Occipital lobe (tissue), 2 donors: ENCODE measurements around the gene DHRS12. TPM values are rescaled to one million over a fixed set of nuclear protein-coding genes. Genes with fewer than 3 reads are reported as not detected.

ENCODE experiments used
- DNase-seq: peaks from one replicate; lab custom pipeline; 2025; lab: John Stamatoyannopoulos, UW
- total RNA-seq: library from RNA; depleted of rRNA; stranded (reverse); fragments of >200 nt; gene quantifications from one replicate; pipeline ENCODE4 v1.2.3, GENCODE V29; 2014

The DHRS12 gene, protein sequence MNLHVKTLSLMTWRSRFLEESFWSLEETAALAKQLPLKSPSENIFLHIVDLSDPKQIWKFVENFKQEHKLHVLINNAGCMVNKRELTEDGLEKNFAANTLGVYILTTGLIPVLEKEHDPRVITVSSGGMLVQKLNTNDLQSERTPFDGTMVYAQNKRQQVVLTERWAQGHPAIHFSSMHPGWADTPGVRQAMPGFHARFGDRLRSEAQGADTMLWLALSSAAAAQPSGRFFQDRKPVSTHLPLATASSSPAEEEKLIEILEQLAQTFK
- 5.6 TPM for total RNA-seq

DNA sequence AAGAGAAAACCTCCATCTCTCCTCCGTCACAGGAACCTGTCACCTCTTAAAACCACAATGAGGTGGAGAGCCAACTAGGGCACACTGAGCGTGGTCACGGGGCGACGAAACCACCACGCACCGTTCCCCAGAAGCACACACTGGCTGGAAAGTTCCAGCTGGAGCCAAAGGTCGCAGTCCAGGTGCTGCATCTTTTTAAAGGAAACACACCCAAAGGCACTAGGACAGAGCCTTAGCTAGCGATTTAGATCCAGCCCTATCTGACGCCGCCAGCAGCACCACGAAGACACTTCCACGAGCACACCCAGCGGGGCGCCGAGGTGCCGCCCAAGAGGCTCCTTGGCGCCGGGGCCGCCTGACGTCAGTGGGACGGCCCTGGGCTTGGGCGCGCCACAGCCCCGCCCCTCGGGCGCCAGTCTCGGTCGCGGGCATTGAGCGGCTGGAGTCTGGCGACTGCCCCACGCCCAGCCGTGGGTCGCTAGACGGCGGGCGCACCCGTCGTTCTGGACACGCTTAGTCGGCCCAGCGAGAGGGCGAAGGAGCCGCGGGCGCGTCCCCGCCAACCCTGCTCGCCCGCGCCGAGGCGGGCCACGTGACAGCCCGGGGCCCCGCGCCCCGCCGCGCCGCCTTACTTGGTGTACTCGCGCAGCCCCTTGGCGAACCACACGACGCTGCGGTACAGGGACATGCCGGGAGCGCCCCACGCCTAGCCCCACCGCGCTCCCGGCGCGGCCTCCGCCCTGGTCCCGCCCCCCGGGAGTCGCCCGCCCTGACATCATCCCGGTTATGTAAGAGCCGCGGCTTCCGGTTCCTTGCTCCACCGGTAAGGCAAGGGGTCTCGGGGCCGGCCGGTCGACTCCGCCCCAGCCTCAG, at the start of gene DHRS12:
TSS of gene DHRS12 (minus strand) at position 742 of the 873 bp plus-strand sequence. CDS start 4,504 bp downstream, outside the sequence.
- DNase-seq: peak; percentile 84

- no peak for DNase-seq
Observed at GRCh38 chr13:51849145-51850101, 45.5 kb upstream of the DHRS12 start.

DNA sequence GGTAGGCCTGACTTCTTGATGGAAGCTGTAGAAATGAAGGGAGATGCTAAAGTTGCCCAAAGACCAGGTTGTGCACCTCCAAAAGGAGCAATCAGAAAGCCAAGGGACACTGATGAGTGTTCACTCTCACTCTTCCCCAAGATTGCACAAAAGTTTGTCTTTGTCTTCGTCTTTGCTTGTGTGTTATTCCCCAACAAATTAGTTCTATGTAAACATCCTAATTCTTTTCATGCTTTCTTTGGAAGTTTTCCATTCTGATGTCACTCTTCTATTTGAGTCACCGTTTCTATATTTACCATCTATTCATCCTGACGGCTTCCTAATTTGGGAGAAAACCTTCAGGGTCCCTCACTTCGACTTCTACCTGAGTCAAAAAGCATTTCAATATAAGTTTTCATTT, 44.7 kb upstream of the DHRS12 start:
- no peak for DNase-seq

DNA sequence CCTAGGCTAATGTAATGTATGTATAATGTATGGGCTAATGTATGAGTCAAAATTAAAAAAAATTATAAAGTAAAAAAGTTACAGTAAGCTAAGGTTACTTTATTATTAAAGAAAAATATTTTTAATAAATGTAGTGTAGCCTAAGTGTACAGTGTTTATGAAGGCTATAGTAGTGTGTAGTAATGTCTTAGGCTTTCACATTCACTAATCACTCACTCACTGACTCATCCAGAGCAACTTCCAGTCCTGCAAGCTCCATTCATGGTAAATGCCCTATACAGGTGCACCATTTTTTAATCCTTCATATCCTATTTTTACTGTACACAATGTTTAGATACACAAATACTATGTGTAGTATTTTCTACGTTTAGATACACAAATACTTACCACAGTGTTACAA, 42.8 kb upstream of the DHRS12 start:
- no peak for DNase-seq

GRCh38 chr13:51845574-51846318, 41.8 kb upstream of the DHRS12 start:
- no peak for DNase-seq

GRCh38 chr13:51844862-51845573, 41.1 kb upstream of the DHRS12 start, which contains the start of gene TMEM272:
Gene TMEM272 (minus strand): TSS chr13:51845177. CDS start chr13:51838530, 6,647 bp downstream.
- peak; percentile 26 for DNase-seq

DNA sequence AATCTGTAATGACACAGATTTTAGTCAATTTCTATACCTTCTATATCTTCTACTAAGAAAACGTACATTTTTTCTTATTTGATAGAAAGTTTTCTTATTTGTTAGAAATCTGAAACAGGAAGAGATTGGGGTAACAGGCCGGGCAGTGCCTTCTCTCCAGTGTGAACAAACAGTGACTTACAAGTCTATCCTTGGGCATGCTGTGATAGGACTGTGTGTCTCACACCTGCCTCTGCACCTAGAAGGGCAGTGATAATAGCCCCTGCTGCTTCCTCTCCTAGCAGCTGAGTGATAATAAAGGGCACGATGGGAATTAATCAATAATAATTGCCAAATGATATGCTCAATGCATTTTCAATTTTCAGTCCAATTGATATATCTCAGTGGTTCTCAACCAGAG, 39.6 kb upstream of the DHRS12 start:
- no peak for DNase-seq

- no peak for DNase-seq
Observed at GRCh38 chr13:51841732-51842131, 37.8 kb upstream of the DHRS12 start.

DNA sequence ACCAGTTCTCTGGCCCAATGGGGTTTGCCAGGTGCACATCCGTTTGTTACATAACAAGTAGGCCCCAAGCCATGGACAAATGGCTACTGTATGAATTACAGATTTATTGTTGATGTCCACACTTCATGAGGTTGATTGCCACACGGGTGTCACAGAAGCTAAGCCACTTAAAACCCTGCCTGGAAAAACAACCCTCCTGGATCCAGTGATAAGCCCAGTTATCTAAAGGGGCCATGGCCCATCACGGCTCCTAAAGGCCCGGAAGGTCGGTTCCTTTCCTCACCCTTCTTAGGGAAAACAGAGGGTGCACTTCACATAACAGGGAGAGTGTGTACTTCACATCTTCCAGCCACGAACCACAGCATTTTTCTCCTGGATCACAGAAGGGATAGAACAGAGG, 37.0 kb upstream of the DHRS12 start:
- DNase-seq: no peak

- no peak for DNase-seq
Observed at GRCh38 chr13:51839711-51840540, 36.0 kb upstream of the DHRS12 start.

GRCh38 chr13:51838240-51838846, 34.4 kb upstream of the DHRS12 start:
- DNase-seq: no peak

DNA sequence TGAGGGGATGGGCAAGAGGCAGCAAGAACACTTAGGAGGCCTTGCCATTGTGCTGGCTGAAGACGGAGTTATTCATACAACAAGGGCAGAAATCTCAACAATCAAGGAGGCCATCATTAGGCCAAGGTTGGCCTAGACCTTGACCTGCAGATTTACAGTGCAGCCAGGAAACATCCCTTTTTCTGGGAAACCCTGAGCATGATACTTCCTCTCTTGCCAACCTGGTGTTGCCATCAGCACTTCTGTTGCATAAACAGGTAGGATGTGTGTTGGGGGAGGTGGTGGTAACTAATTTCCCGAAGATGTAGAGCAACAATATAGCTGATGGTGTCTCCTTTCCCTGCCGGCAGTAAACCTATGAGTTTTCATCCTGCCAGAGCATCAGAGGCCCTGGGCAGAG, 33.1 kb upstream of the DHRS12 start:
- no peak for DNase-seq

DNA sequence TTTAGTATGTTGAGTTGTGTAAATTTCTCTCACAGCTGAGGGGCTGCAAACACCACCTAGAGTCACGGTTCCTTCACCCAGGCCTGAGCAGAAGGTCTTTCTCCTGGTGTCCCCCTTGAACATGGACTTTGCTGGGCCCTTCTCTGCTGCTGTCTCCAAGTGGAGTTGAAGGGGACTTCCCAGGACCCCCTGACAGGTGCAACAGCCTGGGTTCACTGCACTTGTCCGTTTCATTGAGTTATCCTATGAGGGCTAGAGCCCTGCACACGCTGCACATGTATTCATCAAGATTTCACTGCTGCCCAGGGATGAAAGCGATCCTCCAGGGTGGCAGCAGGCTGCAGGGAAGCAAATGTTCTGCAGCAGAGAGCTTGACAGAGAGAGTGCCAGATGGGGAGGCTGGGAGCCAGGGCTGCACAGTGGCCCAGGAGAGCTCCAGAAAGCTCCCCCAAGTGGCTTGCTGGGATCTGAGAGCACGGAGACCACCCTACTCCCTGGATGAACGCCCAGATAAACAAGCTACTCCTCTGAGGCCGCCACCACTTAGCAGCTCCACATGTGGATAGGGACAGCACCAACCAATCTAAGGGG, 30.7 kb upstream of the DHRS12 start:
- DNase-seq: no peak

- no peak for DNase-seq
Observed at GRCh38 chr13:51833980-51834379, 30.0 kb upstream of the DHRS12 start.

GRCh38 chr13:51832471-51833152, 28.6 kb upstream of the DHRS12 start:
- DNase-seq: no peak

DNA sequence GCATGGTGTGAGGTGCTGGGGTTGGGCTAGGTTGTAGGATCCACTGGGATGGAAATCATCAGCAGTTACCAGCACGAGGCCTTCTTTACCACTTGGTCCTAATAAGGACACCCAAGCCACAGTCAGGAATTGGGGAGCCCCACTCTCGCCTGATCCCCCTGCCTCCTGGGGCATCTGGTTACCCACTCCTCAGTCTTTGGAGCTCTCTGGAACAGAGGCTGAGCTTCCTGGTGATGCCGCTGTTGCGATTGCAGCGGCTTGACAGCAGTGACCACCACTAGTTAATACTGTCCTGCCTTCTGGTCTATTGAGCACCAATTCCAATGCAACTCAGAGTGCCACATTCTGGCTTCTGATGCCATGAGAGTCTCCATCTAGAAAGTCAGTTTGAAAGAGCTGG, 27.6 kb upstream of the DHRS12 start:
- no peak for DNase-seq

- DNase-seq: no peak
Observed at GRCh38 chr13:51829568-51829899, 25.6 kb upstream of the DHRS12 start.
